Cerebellar nuclear complex (tissue), 1 donor: ENCODE measurements around the gene TTLL8.
"Not testable (repeated sequence)": the region's sequence is repeated elsewhere in the genome, so short reads cannot be mapped to it uniquely, and the experiment has no call there.

Experiments
- DNase-seq, 2 experiments: peaks; one replicate each; lab custom pipeline; 2025; lab: John Stamatoyannopoulos, UW

Gene TTLL8

DNA sequence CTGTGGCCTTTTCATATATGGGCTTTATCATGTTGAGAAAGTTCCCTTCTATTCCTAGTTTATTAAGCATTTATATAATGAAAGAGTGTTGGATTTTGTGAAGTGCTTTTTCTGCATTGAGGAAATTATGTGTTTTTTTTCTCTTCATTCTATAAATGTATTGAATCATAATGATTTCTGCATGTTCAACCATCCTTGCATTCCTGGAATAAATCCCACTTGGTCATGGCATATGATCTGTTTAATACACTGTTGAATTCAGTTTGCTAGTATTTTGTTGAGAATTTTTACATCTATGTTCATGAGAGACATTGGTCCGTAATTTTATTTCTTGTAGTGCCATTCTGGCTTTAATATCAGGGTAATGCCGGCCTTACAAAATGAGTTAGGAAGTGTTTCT lies 71.8 kb downstream of the TTLL8 start:
- DNase-seq: no peak

DNA sequence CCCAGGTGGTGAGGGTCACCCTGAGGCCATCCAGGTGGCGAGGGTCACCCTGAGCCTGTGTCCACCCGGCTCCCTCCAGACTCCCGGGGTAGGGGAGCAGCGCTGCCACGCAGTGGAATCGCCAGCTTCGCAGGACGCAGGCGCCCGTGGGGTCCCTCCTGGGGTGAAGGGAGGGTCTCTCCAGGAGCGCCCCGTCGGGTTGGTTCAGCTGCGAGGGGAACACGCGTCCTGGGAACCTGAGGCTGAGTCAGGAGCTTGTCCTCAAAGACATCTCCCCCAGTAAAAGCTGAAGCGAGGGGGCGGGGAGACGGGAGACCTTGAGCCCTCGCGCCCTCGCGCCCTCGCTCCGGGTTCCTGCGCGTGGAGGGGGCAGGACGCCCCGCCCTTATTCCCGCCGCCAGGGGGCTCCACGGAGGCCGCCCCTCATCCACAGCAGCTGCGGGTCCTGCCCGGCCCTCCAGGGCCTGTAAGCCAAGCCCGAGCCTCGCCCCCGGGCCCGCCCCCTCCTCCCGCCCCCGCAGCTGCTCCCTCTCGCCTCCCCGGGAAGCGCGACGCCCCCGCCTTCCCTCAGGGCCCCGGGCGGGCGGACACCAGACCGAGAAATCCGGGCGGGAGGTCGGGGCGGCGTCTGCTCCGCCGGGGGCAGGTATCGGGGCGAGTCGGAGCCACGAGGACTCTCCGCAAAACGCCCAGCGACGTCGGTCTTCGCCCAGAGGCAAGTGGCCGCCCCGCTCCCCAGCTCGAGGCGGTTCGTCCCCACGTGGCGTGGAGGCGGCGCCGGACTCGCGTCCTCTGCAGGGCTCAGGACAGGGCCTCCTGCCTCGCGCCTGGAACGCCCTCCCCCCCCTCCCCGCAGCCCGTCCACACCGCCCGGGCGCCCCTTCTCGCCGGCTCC lies 74.7 kb downstream of the TTLL8 start:
- DNase-seq: no peak

DNA sequence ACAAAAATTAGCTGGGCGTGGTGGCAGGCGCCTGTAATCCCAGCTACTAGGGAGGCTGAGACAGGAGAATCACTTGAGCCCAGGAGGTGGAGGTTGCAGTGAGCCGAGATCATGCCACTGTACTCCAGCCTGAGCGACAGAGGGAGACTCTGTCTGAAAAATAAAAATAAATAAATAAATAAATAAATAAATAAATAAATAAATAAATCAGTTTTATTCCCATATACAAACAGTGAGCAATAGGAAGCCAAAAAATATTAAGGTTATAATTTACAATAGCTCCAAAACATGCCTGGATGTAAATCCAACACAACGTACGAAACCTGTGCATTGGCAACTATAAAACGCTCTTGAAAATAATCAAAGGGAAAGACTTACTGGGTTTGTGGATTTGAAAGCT lies 76.3 kb downstream of the TTLL8 start:
- not testable (repeated sequence) for DNase-seq

DNA sequence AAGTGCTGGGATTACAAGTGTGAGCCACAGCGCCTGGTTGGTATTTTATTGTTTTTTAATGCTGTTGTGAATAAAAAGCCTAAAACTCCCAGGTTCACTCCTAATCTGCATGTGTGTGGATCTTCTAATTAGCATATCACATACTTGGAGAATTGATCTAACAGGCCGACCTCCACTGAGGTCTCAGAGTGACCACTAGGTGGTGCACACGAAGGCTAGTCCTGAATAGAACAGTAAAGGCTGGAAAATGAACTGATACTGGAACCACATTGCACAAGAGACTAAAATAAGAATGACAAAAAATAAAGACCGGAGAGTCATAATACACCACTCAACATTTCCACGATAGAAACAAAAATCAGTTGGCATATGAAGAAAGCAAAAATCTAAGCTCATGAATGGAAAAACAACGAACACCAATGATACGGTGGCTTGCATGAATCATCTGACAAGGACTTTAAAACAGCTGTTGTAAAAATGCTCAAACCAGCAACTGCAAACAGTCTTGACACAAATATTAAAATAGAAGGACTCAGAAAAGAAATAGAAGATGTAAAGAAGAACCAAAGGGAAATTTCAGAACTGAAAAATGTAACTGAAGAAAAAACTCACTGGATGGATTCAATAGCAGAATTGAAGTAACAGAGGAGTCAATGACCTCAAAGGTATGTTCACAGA lies 78.4 kb downstream of the TTLL8 start:
- DNase-seq: no peak

DNA sequence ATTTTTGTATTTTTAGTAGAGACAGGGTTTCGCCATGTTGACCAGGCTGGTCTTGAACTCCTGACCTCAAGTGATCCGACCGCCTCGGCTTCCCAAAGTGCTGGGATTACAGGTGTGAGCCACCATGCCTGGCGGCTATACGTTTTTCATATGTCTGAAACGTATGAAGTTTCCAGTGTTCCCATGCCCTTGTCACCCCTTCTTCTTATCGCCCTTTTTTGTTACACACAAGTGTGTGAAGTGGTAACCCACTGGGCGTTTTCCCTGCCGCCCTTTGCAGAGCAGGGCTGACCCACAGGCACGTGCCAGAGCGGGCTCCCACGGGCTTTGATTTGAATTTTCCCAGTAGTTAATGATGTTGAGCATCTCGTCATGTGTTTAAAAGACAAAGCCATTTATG lies 80.5 kb downstream of the TTLL8 start:
- no peak for DNase-seq

DNA sequence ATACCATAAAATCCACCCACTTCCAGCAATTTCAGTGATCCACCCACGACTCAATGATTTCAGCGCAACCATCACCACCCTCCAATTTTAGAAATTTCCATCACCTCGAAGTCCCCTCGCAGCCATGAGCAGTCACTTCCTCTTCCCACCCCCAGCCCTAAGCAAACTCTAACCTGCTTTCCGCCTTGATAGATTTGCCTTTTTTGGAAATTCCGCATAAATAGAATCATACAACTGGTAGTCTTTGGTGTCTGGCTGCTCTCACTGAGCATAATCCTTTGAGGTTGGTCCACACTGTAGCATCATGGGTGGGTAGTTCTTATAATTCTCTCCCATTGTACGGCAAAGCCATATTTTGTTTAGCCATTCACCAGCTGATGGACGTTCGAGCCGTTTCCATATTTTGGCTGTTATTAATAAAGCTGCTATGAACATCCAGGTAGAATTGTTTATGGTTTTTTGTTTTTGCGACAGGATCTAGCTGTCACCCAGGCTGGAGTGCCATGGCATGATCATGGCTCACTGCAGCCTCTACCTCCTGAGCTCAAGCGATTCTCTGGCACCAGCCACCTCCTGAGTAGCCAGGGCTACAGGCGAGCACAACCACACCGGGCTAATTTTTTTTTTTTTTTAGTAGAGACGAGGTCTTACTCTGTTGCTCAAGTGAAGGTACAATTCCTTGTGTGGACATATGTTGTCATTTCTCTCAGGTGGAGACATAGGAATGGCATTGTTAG lies 81.5 kb downstream of the TTLL8 start:
- DNase-seq: no peak

DNA sequence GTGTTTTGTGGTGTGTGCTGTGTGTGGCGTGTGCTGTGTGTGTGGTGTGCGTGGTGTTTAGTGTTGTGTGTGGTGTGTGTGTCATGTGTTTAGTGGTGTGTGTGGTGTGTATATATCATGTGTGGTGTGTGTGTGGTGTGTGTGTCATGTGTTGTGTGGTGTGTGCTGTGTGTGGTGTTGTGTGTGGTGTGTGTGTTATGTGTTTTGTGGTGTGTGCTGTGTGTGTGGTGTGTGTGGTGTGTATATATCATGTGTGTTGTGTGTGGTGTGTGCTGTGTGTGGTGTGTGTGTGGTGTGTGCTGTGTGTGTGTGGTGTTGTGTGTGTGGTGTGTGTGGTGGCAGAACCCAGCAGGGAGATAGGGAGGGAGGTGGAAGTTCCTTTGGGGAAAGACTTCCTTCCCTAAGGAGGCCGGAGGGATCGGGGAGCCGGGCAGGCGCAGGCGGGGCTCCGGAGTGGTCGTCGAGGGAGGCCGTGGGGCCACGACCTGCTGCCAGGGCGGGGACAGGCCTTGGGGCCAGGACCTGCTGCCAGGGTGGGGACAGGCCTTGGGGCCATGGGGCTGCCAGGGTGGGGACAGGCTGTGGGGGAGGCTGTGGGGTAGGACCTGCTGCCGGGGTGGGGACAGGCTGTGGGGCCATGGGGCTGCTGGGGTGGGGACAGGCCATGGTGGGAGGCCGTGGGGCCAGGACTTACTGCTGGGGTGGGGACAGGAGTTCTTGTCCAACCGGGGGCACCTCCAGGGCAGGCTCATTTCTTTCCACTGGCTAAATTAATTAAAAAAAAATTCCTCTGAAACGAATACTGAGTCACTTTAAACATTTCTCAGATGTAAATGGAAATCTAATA lies 82.3 kb downstream of the TTLL8 start:
- no peak for DNase-seq

DNA sequence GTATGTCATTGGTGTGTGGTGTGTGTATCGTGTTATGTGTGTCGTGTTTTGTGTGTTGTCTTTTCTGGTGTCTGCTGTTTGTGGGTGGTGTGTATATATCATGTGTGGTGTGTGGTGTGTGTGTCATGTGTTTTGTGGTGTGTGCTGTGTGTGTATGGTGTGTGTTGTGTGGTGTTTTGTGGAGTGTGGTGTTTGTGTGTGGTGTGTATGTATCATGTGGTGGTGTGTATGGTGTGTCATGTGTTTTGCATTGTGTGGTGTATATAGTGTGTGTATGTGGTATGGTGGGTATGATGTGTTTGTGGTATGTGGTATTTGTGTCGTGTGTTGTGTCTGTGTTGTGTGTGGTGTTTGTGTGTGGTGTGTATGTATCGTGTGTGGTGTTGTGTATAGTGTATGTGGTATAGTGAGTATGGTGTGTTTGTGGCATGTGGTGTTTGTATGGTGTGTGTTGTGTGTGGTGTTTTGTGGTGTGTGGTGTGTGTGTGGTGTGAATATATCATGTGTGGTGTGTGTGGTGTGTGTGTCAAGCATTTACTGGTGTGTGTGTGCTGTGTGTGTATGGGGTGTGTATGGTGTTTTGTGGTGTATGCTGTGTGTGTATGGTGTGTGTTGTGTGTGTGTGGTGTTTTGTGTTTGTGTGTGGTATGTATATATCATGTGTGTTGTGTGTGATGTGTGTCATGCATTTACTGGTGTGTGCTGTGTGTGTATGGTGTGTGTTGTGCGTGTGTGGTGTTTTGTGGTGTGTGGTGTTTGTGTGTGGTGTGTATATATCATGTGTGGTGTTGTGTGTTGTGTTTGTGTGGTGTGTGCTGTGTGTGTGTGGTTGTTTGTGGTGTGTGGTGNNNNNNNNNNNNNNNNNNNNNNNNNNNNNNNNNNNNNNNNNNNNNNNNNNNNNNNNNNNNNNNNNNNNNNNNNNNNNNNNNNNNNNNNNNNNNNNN lies 84.8 kb downstream of the TTLL8 start:
- no peak for DNase-seq

DNA sequence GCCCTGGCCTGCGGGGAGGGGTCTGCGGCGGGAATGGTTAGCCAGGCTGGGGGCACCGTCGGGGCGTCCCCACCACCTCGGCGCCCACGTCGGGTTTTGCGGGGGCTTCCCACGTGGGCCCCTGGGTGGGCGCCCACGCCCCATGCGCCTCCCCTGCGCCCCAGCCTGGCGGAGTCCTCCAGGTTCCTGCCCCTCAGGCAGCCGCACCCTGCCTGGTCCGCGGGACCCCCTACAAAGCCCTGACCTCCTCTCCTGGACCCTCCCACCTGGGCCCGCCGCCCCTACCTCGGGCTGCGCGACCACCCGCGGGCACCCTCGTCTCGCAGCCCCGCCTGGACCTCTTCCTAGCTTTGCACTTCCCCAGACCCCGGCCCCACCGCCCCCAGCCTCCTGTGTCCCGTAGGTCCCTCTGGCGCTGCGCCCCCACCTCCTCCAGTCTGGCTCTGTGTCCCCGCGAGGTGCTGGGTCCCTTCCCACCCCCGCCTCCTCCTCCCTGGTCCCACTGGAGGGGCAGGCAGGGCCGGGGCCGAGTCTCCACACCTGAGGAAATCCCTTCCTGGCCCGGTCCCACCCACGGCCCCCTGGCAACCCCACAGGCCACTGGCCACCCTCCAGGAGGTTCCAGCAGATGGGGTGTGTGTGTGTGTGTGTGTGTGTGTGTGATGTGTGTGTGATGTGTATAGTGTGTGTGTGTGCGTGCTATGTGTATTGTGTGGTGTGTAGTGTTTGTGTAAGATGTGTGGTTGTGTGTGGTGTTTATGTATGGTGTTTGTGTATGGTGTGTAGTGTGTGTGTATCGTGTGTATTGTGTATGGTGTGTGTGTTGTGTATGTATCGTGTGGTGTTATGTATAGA lies 85.7 kb downstream of the TTLL8 start:
- no peak for DNase-seq

DNA sequence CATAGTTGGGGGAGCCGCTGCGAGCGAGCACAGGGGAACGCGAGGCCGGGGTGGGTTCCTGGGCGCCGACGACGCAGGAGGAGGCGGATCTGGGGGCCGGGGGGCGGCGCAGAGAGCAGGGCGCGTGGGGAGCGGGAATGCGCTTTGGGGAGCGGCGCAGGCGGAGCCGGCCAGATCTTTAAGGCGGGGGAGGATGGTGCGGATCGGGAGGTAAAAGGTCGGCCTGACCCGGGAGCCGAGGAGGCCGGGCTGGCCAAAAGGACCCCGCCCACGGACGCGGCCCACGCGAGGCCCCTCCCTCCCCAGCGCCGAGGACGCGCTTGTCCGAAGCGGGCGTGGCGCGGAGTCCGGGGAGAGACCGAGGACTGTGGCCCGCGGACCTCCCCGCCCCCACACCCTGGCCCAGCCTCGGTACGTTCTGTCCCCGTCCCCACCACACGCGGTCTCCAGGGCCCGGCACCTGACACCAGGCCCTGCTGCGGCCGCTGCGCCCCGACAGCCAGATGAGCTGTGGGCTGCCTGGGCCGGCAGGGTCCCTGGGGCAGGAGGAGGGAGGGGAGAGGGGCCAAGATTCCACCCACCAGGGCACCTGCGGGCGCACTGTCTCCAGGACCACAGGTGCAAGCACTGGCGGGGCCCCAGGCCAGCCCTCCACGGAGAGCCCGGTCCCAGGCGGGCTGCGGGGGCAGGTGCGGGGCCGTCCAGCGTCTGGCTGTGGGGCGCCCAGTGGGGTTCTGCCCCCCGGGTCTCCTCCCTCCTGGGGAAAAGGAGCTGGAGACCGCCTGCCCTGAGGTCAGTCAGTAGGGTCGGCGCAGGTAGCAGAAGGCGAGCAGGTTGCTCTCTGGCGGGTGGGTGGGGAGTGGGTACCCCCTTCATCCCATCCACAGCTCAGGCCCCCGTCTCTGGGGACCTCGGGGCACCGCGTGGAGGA lies 86.6 kb downstream of the TTLL8 start:
- no peak for DNase-seq

DNA sequence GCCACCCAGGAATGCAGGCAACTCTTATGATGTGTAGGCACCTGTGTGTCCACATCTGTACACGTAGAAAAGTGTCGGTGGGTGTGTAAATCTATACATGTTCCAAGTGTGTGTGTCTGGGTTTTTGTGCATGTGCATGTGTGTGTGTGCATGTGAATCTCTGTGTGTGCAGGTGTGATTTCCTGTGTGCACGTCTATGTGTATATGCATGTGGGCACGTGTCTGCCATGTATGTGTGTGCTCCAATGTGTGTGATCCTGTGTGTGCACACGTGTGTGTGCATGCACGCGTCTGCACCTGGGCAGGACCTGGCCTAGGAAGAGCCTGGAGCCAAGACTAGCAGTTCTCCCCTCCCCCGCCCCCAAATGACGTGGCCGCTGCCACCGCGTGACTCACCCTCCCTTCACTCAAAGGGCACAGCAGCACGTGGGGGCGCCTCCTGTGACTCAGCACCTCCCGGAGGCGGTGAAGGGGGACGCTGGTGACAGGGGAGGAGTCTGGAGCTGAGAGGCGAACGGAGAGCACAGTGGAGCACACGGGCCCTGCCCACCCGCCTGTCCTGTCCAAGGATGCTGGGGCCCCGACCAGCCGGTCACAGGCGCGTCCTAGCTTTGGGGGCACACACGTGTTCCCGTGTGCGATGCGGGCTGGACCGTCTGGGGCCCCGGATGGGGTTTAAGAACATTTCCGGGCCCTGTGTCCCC lies 87.4 kb downstream of the TTLL8 start:
- DNase-seq: no peak

DNA sequence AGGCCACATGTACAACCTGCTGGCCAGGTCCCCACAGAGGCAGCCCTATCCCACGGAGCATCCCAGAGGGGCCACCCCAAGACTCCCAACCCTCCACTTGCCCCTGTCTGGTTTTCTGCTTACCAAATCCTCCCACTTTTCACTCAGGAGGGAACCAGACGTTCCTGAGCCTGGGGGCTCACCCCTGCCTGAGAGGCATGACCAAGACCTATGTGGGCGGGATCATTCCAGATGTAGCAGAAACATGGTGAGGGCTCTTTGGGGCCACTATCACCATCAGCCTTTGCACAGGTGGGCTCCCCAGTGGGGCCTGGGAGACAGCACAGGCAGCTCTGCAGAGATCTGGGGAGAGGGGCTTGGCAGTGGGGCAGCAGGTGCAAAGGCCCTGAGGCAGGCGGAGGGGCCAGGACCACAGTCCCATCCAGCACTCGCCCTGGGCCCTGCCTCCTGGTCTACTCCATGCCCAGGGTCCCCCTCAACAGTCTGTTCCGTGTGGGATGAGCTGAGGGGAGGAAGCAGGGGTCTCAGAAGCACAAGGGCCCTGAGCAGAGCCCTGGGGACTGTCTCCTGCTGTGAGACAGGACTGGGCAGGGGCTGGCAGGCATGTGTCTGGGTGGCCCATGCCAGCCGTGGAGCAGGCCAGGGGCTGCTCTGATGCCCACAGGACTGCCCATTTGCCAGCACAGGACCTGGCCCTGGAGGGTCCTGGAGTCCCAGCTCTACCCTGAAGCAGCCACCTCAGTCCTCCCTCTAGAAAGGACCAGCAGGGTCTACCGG lies 88.2 kb downstream of the TTLL8 start:
- DNase-seq: no peak

DNA sequence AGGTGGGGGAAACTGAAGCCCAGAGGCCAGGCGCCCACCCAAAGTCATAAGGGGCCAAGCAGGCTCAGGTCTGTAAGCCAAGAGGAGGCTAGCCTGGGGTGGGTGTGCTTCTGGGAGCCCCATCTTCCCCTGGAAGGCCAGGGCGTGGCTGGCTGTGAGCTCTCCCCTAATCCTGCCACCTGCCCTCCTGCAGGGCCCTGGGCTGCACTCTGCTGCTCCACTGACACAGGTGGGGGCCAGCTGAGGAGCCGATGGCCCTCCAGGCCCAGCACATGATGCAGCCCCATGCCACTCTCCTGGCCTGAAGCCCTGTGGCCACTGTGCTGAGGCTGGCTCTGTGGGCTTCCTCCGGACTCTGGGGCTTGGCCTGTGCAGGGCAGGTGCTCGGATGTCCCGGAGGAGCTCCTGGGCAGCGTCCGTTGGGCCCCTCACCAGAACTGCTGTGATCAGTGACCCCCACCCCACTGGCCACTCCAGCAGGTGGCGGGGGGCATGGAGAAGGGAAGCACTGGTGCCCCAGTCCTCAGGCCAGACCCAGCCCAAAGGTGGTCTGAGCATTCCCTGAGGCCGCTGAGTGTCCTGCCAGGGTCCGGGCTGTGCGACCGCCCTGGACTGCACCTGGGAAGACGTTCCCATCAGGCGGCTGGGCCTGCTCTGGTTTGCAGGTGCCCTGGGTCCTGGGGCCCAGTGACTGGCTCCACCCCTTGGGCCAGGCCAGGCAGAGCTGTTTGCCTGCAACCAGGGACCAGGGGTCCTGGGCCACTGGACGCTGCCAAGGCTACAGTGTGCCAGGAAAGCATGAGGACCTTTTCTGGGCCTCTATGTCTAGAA lies 89.1 kb downstream of the TTLL8 start:
- no peak for DNase-seq
